Stimulated activated naive B cell treated with anti-CD40 and anti-IgM and Interleukin-4, amounts not matched to agents 10 μg/mL and 1 μg/mL and 100 μg/mL, for 72 hours (primary cell): ENCODE data around the gene CRYAA.

Experiments
- ATAC-seq, 2 donors: fragments of 150-1000 bp; cut with Tn5 transposase; replicated peaks; 2 replicates each; pipeline ENCODE4 v1.10.0; 2021; ENCODE audit warnings: moderate library complexity in 1 of 2
- DNase-seq: peaks from one replicate; pipeline ENCODE4 v3.0.0; 2021
- H3K27ac Mint-ChIP-seq: one replicate; pipeline ENCODE4 v1.8.0; 2022; ENCODE audit warnings: mild to moderate bottlenecking, mixed read lengths
- H3K27me3 Mint-ChIP-seq, 2 donors: one replicate each; pipeline ENCODE4 v1.8.0; 2022; ENCODE audit warnings: mixed read lengths in 2 of 2
- H3K36me3 Mint-ChIP-seq, 2 donors: one replicate each; pipeline ENCODE4 v1.8.0; 2022; ENCODE audit warnings: mixed read lengths in 2 of 2, mild to moderate bottlenecking in 1 of 2
- H3K4me1 Mint-ChIP-seq, 2 donors: one replicate each; pipeline ENCODE4 v1.8.0; 2022; ENCODE audit warnings: mixed read lengths in 2 of 2, mild to moderate bottlenecking in 1 of 2
- H3K4me3 Mint-ChIP-seq, 2 donors: one replicate each; pipeline ENCODE4 v1.8.0; 2022; ENCODE audit warnings: mild to moderate bottlenecking in 2 of 2, mixed read lengths in 2 of 2, moderate library complexity in 1 of 2
- H3K9me3 Mint-ChIP-seq, 2 donors: one replicate each; pipeline ENCODE4 v1.8.0; 2022; ENCODE audit warnings: mixed read lengths in 2 of 2, mild to moderate bottlenecking in 1 of 2

CRYAA gene

GRCh38 chr21:43203591-43203990 lies 34.8 kb downstream of the CRYAA start:
- no peak for DNase-seq
- peaks cover 18 to 27% of the 10 kb centered on the region in 2 donors for H3K9me3 Mint-ChIP-seq
- peaks cover 9 to 18% of the 10 kb centered on the region in 2 donors for H3K36me3 Mint-ChIP-seq
- peaks cover 25 to 35% of the 10 kb centered on the region in 2 donors for H3K27me3 Mint-ChIP-seq
- H3K27ac Mint-ChIP-seq: no peak overlapping the region
- no peak overlapping the region for H3K4me3 Mint-ChIP-seq
- no peak for ATAC-seq
- no peaks in the 10 kb centered on the region for H3K4me1 Mint-ChIP-seq

- DNase-seq: no peak
- peaks cover 29 to 40% of the 10 kb centered on the region in 2 donors for H3K27me3 Mint-ChIP-seq
- H3K27ac Mint-ChIP-seq: no peak overlapping the region
- H3K9me3 Mint-ChIP-seq: peaks cover 16 to 21% of the 10 kb centered on the region in 2 donors
- no peaks in the 10 kb centered on the region for H3K4me1 Mint-ChIP-seq
- peaks cover 9 to 17% of the 10 kb centered on the region in 2 donors for H3K36me3 Mint-ChIP-seq
- ATAC-seq: no peak
- no peak overlapping the region for H3K4me3 Mint-ChIP-seq
Measured at GRCh38 chr21:43204638-43205037, 35.8 kb downstream of the CRYAA start.

- DNase-seq (no peak), ATAC-seq (no peak)
- no peak overlapping the region for H3K27ac Mint-ChIP-seq
- peaks cover 29 to 49% of the 10 kb centered on the region in 2 donors for H3K27me3 Mint-ChIP-seq
- peaks cover 9 to 10% of the 10 kb centered on the region in 2 donors for H3K9me3 Mint-ChIP-seq
- H3K4me1 Mint-ChIP-seq: peaks cover 0 to 2% of the 10 kb centered on the region in 2 donors
- H3K36me3 Mint-ChIP-seq: peaks cover 9 to 14% of the 10 kb centered on the region in 2 donors
- H3K4me3 Mint-ChIP-seq: no peak overlapping the region
Measured at GRCh38 chr21:43206231-43207042, 37.6 kb downstream of the CRYAA start.

- no peak overlapping the region for H3K4me3 Mint-ChIP-seq
- DNase-seq (no peak), ATAC-seq (no peak)
- H3K36me3 Mint-ChIP-seq: peaks cover 8 to 10% of the 10 kb centered on the region in 2 donors
- peaks cover 0 to 2% of the 10 kb centered on the region in 2 donors for H3K4me1 Mint-ChIP-seq
- peaks cover 6 to 7% of the 10 kb centered on the region in 2 donors for H3K9me3 Mint-ChIP-seq
- H3K27ac Mint-ChIP-seq: no peak overlapping the region
- H3K27me3 Mint-ChIP-seq: peaks cover 29 to 49% of the 10 kb centered on the region in 2 donors
Measured at GRCh38 chr21:43207043-43207315, 38.2 kb downstream of the CRYAA start.

- DNase-seq (no peak), ATAC-seq (no peak)
- peaks cover 29 to 49% of the 10 kb centered on the region in 2 donors for H3K27me3 Mint-ChIP-seq
- H3K36me3 Mint-ChIP-seq: peaks cover 6 to 7% of the 10 kb centered on the region in 2 donors
- H3K9me3 Mint-ChIP-seq: peaks cover 3 to 5% of the 10 kb centered on the region in 2 donors
- H3K4me3 Mint-ChIP-seq: no peak overlapping the region
- H3K4me1 Mint-ChIP-seq: peaks cover 0 to 2% of the 10 kb centered on the region in 2 donors
- H3K27ac Mint-ChIP-seq: peak overlapping the region; percentile 10
Measured at GRCh38 chr21:43207868-43208267, 39.1 kb downstream of the CRYAA start.

GRCh38 chr21:43208561-43209332 lies 39.9 kb downstream of the CRYAA start:
- Mint-ChIP-seq H3K27ac (peak overlapping the region; percentile 20), H3K9me3 (peaks cover 0 to 2% of the 10 kb centered on the region in 2 donors), H3K36me3 (peaks cover 0 to 3% of the 10 kb centered on the region in 2 donors), H3K4me3 (no peak overlapping the region), H3K27me3 (peaks cover 29 to 49% of the 10 kb centered on the region in 2 donors), H3K4me1 (peaks cover 0 to 2% of the 10 kb centered on the region in 2 donors)
- no peak for ATAC-seq
- DNase-seq: no peak

GRCh38 chr21:43209575-43210453 lies 41.0 kb downstream of the CRYAA start:
- Mint-ChIP-seq H3K27ac (no peak overlapping the region), H3K27me3 (peaks cover 29 to 44% of the 10 kb centered on the region in 2 donors), H3K36me3 (peaks cover 0 to 3% of the 10 kb centered on the region in 2 donors), H3K9me3 (peaks cover 0 to 2% of the 10 kb centered on the region in 2 donors), H3K4me1 (peaks cover 0 to 2% of the 10 kb centered on the region in 2 donors), H3K4me3 (no peak overlapping the region)
- DNase-seq (no peak), ATAC-seq (no peak)

- H3K27ac Mint-ChIP-seq: no peak overlapping the region
- DNase-seq (no peak), ATAC-seq (no peak)
- peaks cover 0 to 2% of the 10 kb centered on the region in 2 donors for H3K4me1 Mint-ChIP-seq
- peaks cover 0 to 2% of the 10 kb centered on the region in 2 donors for H3K9me3 Mint-ChIP-seq
- peaks cover 29 to 43% of the 10 kb centered on the region in 2 donors for H3K27me3 Mint-ChIP-seq
- no peak overlapping the region for H3K4me3 Mint-ChIP-seq
- peaks cover 0 to 3% of the 10 kb centered on the region in 2 donors for H3K36me3 Mint-ChIP-seq
Measured at GRCh38 chr21:43210454-43211071, 41.8 kb downstream of the CRYAA start.

GRCh38 chr21:43211072-43211759 lies 42.4 kb downstream of the CRYAA start:
- H3K27ac Mint-ChIP-seq: peak overlapping the region; percentile 72
- no peaks in the 10 kb centered on the region for H3K36me3 Mint-ChIP-seq
- peaks cover 25 to 36% of the 10 kb centered on the region in 2 donors for H3K27me3 Mint-ChIP-seq
- no peaks in the 10 kb centered on the region for H3K9me3 Mint-ChIP-seq
- H3K4me1 Mint-ChIP-seq: peaks cover 0 to 2% of the 10 kb centered on the region in 2 donors
- ATAC-seq (no peak), DNase-seq (no peak)
- H3K4me3 Mint-ChIP-seq: no peak overlapping the region

- Mint-ChIP-seq H3K4me1 (peaks cover 0 to 2% of the 10 kb centered on the region in 2 donors), H3K9me3 (no peaks in the 10 kb centered on the region), H3K36me3 (no peaks in the 10 kb centered on the region), H3K27ac (no peak overlapping the region), H3K27me3 (peaks cover 23 to 31% of the 10 kb centered on the region in 2 donors), H3K4me3 (no peak overlapping the region)
- ATAC-seq (no peak), DNase-seq (no peak)
Measured at GRCh38 chr21:43211760-43212115, 42.9 kb downstream of the CRYAA start.
